Activated T-cell treated with anti-CD3 and anti-CD28 coated beads for 24 hours (primary cell): ENCODE results near the gene AKIRIN2.
"Not testable (repeated sequence)": the region's sequence is repeated elsewhere in the genome, so short reads cannot be mapped to it uniquely, and the experiment has no call there.

Experiments
- DNase-seq: peaks from one replicate; pipeline ENCODE4 v3.0.0-alpha.2; 2020; ENCODE audit warnings: low read depth

The AKIRIN2 gene

DNA sequence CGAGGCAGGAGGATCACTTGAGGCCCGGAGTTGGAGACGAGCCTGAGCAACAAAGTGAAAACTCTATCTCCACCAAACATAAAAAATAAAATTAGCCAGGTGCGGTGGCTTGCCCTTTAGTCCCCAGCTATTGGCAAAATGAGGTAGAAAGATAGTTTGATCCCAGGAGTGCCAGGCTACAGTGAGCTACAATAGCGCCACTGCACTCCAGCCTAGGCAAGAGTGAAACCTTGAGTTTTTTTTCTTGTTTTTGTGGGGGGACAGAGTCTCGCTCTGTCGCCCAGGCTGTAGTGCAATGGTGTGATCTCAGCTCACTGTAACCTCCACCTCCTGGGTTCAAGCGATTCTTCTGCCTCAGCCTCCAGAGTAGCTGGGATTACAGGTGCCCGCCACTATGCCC lies 14.1 kb downstream of the AKIRIN2 start:
- not testable (repeated sequence) for DNase-seq

DNA sequence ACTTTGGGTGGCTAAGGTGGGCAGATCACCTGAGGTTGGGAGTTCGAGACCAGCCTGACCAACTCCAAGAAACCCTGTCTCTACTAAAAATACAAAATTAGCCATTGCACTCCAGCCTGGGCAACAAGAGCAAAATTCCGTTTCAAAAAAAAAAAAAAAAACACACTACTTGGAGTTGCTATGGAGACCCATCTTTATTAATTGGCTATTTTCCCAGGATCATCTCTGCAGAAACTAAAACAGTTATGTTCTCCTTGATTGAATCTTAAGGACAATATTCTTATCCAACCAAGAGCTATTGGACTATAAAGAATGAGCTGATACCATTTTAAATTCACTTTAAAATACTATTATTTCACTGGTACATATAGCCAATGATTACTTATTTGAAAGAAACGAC lies 14.7 kb downstream of the AKIRIN2 start:
- DNase-seq: no peak

DNA sequence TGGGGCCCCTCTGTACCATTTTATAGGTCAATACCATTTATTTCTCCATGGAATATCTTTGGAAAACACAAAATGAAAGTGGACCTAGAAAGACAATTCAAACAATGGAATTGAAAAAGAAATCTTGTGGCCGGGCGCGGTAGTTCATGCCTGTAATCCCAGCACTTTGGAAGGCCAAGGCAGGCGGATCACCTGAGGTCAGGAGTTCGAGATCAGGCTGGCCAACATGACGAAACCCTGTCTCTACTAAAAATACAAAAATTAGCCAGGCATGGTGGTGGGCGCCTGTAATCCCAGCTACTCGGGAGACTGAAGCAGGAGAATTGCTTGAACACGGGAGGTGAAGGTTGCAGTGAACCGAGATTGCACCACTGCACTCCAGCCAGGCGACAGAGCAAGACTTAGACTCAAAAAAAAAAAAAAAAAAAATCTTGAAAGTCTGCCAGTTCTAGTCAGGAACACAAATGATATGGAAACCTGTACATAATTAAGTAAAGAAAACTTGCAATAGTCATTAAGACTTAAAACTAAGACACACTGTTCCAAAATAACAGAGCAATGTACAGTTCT lies 15.3 kb downstream of the AKIRIN2 start:
- not testable (repeated sequence) for DNase-seq

DNA sequence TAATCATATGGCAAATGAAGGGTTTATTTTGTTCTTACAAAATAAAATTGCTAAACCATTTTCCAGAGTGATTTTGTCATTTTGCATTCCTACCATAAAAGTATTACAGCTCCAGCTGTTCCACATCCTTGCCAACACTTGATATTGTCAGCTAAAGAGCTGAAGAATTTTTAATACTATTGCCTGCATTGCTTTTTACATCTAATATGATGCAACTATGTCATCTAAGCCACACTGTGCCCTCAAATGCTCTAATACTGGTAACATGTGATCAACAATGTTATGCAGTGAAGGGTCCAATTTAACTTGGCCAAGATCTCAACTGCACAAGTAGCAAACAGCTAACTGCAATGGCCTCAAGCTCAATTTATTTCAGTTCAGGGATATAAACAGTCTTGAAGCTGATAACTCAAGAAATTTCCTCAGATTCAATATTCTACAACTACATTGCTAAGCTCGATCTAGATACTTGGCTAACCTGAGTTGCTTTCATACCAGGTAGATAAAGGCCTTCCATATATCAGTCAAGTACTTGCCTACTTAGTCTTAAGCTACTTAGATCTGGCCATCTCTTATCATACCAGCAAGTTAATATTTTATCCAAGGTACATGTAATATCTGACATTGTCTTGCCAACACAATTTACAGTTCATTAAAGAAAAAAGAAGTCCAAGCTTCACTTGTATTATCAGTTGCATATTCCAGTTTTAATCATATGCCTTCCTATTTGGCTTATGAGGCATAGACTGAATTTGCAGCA lies 17.0 kb downstream of the AKIRIN2 start:
- no peak for DNase-seq

DNA sequence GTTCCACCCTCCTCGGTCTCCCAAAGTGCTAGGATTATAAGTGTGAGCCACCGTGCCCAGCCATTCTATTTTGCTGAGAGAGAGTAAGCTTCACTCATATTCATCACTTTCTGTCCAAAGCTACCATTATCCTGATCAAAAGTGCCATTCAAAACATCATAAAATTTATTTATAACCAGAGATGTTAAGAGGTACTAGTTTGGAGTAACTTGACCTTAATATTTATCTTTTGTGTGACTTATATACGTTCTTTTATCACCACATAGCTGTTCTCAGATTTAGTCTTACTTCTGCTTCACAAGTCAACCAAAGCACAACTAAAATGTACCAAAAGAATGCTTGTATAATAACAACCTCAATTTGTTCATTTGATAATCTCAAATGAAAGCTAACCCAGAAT lies 18.1 kb downstream of the AKIRIN2 start:
- DNase-seq: no peak

DNA sequence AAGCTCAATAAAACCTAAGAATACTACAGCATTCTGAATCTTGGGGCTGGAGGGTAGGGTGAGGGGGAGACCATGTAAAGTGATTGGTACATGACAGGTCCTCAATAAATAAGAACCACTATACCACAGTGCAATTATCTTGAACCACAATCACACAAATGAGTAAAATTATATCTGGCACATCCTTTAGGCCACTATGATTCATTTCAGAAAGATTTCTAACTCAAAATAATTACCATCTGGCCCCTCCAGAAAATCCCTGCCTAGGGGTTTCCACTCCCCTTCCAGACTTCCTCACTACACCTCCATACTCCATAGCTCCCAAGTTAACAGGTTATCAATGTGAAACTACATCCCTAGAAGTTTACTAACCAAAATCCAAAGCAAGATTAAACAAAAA lies 19.7 kb downstream of the AKIRIN2 start:
- DNase-seq: no peak

DNA sequence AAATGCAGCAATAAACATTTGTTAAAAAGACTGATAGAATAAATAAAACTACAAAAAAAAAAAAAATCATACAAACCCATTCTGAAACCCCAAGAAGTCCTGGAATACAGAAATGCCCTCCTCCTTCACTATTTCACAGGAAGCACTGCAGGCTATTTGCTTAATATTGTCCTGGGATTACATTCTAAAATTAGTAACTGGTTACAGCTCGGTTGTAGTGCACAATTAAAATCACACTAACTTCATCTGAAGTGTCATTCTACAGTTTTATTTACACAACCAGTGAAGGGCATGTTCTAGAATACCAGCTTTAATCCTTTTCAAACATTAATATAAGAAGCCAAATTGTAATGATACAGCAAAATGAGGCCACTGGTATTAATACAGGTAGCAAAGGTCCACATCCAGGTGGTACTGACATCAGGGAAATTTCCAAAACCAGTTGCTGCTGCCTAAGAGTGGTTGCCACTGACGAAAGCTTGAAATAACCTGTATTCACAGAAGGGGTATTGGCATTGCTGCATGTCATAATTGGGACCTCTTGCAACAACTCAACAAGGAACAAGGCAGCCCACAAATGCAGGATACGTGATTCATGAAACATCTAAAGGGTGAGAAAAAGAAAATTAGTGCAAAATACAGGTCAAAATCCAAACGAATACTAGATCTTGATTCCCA lies 26.9 kb downstream of the AKIRIN2 start:
- DNase-seq: no peak

DNA sequence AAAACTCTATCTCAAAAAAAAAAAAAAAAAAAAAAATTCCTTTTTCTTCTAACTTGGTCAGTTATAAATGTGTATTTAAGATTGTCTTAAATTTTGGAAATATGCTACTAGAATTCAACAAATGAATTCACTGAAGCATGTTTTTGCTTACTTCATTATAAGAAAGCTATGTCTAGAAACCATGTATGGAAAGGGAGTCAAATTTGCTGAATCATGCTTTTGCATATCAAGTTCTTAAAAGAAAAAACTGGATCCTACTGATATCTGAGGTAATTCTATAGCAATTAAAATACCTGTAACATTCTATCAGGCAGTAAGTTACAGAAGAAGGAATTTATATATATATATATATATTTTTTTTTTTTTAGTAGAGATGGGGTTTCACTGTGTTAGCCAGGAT lies 27.7 kb downstream of the AKIRIN2 start:
- no peak for DNase-seq

DNA sequence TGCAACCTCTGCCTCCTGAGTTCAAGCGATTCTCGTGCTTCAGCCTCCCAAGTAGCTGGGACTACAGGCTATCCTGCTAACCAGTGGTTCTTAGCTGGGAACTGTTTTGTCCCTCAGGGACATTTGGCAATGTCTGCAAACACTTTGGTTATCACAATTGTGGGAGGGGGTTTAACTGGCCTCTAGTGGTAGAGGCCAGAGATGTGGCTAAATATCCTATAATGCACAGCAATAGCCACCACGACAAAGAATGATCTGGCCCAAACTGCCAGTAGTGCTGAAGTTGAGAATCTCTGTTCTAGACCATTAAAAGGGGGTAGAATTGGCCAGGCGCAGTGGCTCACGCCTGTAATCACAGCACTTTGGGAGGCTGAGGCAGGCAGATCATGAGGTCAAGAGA lies 28.8 kb downstream of the AKIRIN2 start:
- DNase-seq: no peak

DNA sequence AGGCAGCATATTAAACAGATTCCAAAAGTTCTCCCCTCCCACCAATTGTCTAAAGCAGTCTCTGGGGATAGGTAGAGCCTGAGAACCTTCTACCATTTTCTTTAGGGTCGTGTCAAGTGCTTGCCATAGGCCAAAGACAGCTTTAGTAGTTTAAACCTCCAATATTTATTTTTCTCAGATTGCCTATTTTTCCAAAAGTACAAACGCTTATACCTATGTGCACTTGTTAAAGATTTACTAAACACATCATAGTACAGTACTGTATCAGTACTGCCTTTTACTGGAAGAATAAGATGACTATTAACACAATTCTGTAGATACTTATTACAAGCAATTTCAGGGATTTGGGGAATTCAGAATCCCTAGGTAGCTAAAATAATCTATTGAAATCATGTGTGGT lies 29.4 kb downstream of the AKIRIN2 start:
- DNase-seq: no peak

DNA sequence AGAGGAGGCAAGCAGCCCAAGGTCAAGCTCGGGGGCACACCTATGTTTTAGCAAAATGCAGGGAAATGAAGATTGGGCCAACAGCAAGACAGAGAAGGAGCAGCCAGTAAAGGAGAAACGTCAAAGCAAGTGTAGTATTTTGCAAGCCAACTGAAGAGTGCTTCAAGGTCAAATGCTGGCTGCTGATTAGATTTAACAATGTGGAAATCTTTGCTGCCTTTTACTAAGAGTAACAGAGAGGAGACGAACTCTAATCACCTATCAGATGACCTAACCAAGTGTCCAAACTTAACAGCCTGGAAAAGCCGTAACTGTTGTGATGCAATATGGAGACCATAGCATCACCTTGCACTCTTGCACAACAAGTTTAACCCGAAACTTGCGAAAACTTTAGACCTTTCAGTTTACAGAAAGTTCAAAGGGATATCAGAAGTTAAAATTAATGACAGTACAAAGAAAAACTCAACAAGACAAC lies 30.4 kb downstream of the AKIRIN2 start:
- DNase-seq: no peak

DNA sequence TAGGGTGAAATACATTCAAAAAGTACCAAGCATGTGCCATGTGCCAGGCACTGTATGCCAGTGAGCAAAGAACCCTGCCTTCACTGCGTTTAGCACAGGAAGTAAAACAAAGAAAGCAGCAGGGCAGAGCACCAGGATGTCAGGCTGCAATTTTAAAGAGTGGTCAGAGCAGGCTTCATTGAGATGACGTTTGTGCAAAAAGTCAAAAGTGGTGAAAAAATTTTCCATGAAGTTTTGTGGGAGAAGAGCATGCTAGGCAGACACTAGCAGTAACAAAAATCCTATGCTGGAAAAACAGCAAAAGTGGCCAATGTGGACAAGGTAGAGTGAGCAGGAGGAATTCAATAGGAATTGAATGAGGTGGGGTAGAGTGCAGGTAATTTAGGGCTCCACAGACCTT lies 31.3 kb downstream of the AKIRIN2 start:
- DNase-seq: no peak

DNA sequence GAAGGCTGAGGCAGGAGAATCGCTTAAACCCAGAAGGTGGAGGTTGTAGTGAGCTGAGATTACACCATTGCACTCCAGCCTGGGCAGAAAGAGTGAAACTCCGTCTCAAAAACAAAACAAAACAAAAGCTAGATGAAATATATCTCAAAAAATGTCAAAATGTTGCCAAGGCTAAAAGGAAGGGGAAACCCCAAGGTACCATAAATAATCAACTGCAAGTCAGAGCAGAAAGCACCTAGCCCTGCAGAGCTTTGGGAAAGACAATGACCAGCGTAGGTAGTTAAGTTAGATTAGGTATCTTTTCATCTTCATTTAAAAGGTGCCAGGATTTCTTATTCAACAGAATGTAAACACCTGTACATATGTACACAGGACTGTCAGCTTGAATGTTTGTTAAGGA lies 33.0 kb downstream of the AKIRIN2 start:
- no peak for DNase-seq

DNA sequence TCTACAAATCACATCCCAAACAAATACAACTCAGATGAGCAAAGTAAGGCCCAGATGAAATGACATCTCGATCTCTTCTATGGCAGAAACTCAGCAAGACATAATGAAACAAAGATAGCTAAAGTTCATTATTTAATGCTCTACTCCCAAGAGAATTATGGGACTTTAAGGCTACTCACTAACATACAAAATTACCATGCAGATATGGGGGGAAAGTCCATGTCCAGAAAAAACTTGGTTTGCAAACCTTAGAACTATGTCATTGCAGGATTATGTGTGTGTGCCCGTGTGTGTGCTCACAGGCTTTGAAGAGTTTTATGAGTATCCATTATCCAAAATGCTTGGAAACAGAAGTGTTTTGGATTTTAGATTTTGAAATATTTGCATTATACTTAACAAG lies 34.0 kb downstream of the AKIRIN2 start:
- DNase-seq: no peak

DNA sequence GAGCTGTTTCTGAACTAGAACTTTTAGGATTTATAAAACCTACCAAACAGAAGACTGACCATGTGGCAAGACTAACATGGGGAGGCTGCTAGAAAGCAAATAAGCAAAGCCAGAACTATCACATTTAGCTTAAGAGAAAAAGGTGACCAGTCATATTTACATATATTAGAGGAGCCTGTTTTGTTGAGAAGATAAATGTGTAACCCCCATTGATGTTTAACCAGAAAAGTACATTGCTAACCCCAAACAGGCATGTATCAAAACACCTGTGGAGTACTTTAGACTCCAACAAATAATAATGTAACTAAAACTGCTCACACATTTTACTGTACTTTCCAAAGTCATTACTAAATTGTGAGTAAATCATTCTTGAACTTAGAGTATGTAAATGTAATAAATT lies 35.0 kb downstream of the AKIRIN2 start:
- no peak for DNase-seq

DNA sequence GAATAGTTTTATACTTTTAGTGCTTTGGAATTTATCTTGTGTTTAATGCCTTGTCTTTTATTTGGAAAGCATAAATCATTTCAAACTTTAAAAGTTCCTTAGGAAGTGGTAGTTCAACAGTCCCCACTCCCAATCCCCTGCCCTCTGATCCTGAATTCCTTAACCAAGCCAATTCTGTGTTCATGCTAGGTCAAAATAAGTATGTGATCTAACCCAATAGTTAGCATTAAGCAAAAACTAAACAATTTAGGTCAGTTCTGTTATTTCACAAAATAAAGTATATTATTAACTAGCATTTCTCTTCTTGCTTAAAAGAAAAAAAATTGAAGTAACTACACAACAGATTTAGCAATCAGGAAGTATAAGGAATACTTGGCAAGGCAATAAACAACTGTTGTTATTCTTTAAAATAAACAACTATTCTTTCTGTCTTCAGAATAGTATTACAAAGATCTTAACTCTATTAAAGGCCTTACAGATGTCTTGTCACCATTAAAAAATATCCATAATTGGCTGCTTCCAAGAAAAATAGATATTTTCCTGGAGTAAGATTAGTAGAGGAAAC lies 37.0 kb downstream of the AKIRIN2 start:
- no peak for DNase-seq

DNA sequence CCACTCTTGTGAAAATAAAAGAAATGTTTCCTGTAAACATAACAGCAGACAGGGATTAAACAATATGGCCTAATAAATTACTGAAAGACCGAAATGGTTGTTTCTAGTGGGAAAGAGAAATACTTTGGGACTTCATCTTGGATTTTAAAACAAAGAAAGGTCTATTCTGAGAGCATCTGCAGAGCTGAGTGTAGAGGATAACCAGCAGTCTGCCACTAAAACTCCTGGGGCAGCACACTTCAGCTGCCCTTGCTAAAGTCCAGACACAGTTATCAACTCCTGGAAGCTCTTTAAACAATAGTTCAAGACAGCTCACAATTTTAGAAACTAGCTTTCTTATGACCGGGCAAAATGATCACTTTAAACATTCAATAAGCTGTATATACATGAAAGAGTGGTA lies 38.6 kb downstream of the AKIRIN2 start:
- no peak for DNase-seq

DNA sequence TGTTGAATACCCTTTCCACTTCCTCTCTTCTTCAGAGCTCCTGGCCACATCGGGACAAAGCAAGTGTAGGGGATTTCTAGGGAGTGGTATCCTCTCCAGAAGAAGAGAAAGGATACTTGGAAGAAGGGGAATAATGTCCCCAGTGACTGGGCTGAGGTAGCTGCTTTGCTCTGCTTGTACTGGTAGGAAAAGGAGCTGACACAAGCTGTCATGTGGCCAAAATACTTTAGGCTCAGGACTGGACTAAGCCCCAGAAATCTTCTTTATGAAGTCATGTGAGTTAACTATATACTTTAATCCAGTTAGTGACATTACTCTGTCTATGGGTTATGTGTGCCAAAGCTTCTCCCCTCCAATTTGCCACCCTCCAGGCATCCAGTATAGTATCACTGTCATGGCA lies 40.5 kb downstream of the AKIRIN2 start:
- DNase-seq: no peak

DNA sequence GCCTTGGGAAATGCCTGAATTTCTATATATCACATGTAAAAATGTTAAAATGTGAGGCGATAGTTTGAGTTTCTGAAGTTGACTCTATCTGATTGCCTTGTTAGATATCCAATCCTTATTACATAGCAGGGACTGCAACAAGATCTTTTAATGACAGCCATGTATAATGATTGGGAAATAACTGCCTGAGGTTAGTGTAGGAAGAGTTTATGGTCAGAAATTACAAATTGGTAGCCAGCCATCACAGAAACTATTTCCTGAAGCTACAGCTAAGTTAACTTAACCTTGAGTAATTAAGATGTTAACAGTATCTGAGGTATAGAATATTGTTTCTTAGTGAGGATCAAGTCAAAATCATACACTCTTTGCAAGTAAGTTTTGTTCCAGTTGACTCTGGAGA lies 41.0 kb downstream of the AKIRIN2 start:
- no peak for DNase-seq

DNA sequence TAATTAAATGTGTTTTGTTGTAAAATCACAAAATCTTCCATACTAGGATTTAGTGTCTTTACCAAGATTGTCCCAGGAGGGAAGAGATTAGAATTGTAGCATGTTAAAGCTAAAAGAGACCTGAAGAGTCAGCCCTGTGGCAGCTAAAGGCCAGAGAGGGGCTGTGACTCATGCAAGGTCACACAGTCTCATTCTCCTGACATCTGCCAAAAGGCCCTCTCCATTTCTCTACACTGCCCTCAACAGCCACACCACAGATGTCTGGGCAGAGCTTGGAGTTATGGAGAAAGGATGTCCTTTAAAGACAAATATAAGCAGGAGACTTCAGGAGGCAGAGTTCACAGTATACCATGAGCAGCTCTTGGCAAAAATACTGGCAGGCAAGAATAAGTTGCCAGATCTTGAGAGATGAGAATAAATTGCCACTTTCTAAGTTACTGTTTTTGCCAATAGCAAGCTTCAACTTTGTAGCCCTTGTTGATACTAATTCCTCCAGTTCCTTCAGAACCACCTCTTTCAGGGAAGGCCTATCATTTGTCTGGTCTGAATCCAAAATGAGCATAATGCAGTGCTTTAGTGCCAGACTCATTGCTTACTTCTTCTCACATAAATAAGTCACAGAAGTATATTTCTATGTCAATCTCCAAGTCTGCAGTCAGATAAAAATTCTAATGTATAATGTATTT lies 41.7 kb downstream of the AKIRIN2 start:
- DNase-seq: no peak

DNA sequence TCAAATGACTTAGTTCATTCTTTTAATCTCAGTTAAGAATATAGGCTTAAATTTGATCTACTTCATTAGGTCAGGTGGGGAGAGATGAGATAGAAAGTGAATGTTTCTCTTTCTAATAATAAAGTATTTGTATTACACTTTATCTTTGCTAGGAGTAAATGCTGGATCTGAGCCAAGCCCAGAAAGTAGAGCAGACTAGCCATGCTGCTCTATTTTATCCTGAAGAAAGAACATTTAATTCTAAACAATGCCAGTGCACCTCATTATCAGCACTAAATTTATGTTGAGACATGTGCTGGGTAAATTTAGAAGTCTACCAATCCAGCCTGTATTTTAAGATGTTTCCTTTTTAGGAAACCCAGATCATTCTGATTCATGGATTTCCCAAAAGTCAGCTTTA lies 43.5 kb downstream of the AKIRIN2 start:
- DNase-seq: no peak

DNA sequence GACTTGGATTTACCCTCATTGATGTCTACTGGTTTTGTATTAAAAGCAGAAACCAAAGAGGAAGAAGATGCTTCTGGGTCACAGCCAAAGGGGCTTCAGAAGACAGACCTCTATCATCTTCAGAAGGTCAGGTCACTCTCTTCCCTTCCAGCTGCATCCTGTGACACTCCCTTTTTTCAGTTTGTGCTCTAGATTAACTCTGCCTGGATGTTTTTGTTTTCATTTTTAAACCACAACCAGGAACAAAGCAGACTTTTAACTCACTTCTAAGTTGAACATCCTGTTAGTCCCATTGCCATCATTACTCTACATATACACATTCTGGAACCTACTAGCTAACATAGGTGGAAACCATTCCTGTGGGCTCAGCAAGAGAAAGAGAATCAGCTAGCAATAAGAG lies 45.2 kb downstream of the AKIRIN2 start:
- DNase-seq: no peak

DNA sequence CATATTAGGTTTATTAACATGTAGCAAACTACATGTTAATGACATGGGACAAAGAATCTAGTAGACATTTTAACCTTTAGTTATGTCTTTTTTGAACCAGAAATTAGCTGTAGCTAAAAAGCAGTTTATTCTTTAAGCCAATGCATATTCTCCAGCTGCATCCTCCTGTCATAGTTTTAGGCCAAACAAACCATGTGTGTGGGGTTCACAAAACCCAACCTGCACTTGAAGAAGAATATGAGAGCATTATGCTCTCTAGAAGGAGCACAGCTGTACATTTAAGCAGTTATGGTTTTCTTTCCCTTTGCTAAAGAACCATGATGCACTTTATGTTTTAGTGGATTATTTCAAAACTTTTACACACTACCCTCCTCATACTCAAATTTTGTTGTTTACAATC lies 46.2 kb downstream of the AKIRIN2 start:
- no peak for DNase-seq
